GM08714 (cell line): ENCODE data around the gene LIME1.

Experiments used
- H3K4me3 ChIP-seq: fragments of 200-500 bp; sonication (Bioruptor generic); 2 replicates; pipeline ENCODE4 v1.5.1; 2014; ENCODE audit warnings: mild to moderate bottlenecking, low read length, inconsistent platforms
- ZNF274 ChIP-seq: IDR thresholded peaks from 2 replicates; pipeline ENCODE4 v1.6.1; 2012; ENCODE audit warnings: mild to moderate bottlenecking, low read depth, low read length

The LIME1 gene

GRCh38 chr20:63734946-63735858 is 1.3 kb upstream of the LIME1 start:
- TF ChIP-seq ZNF274, result no peak
- H3K4me3 ChIP-seq, result no peak overlapping the region

- TF ChIP-seq ZNF274, result no peak
- H3K4me3 ChIP-seq, result peak overlapping the region; percentile 55; the same call in 1 of the 2 replicates
These were observed 630 bp downstream of the LIME1 start for GRCh38 chr20:63736893-63737694.

GRCh38 chr20:63737695-63737944 is 1.2 kb downstream of the LIME1 start:
- peak overlapping the region; percentile 55; the same call in 1 of the 2 replicates for H3K4me3 ChIP-seq
- TF ChIP-seq ZNF274, result no peak

- H3K4me3 ChIP-seq, result peak overlapping the region; percentile 55; the same call in 1 of the 2 replicates
- no peak for TF ChIP-seq ZNF274
These were observed 1.7 kb downstream of the LIME1 start for GRCh38 chr20:63737945-63738686.

GRCh38 chr20:63738687-63739129 is 2.2 kb downstream of the LIME1 start:
- no peak for TF ChIP-seq ZNF274
- peak overlapping the region; percentile 49; the same call in 1 of the 2 replicates for H3K4me3 ChIP-seq

- no peak for TF ChIP-seq ZNF274
- H3K4me3 ChIP-seq, result peak within 1 kb of the TSS; percentile 60
These were observed 2.9 kb downstream of the LIME1 start, which contains the start of gene SLC2A4RG for GRCh38 chr20:63739130-63740069. SLC2A4RG (plus strand) TSS chr20:63739776; CDS start chr20:63739913, 137 bp downstream.

- H3K4me3 ChIP-seq, result peak overlapping the region; percentile 60
- TF ChIP-seq ZNF274, result no peak
These were observed 3.7 kb downstream of the LIME1 start for GRCh38 chr20:63740070-63740626.

- TF ChIP-seq ZNF274, result no peak
- H3K4me3 ChIP-seq, result peak overlapping the region; percentile 60; the same call in 1 of the 2 replicates
These were observed 4.3 kb downstream of the LIME1 start for GRCh38 chr20:63740627-63741353.

DNA sequence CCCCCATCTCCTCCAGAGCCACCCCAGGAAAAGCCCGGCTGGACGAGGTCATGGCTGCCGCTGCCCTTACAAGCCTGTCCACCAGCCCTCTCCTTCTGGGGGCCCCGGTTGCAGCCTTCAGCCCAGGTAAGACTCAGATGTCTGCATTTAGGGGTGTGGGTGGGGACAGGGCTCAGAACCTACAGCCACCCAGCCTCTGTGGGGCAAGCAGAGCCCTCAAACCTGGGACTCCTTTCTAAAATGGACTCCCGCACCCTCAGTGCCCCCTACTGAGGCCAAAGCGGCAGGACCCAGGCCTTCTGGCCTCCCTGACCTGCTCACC is 4.9 kb downstream of the LIME1 start:
- H3K4me3 ChIP-seq, result peak overlapping the region; percentile 60; the same call in 1 of the 2 replicates
- no peak for TF ChIP-seq ZNF274

GRCh38 chr20:63741676-63742380 is 5.4 kb downstream of the LIME1 start:
- no peak overlapping the region; the same call in 1 of the 2 replicates for H3K4me3 ChIP-seq
- no peak for TF ChIP-seq ZNF274

- TF ChIP-seq ZNF274, result no peak
- no peak overlapping the region for H3K4me3 ChIP-seq
These were observed 6.0 kb downstream of the LIME1 start for GRCh38 chr20:63742381-63743024.
